GM23248 (cell line): ENCODE results near the gene PAPOLB.

Experiments
- EZH2 ChIP-seq: fragments of 200-600 bp; sonication (generic); IDR thresholded peaks from 2 replicates; pipeline ENCODE4 v1.6.1; 2018; ENCODE audit warnings: antibody characterized with exemption, mild to moderate bottlenecking; ENCODE audit not compliant: insufficient read depth, poor library complexity, severe bottlenecking
- EZH2phosphoT487 ChIP-seq: fragments of 200-600 bp; sonication (generic); IDR thresholded peaks from 2 replicates; pipeline ENCODE4 v1.6.1; 2018; ENCODE audit warnings: antibody characterized with exemption, moderate library complexity, mild to moderate bottlenecking, low read depth; ENCODE audit not compliant: insufficient read depth

- no peak for TF ChIP-seq EZH2phosphoT487
- TF ChIP-seq EZH2, result no peak
These were observed 13.6 kb upstream of the PAPOLB start for GRCh38 chr7:4875391-4875790.
